HG03432 (cell line): ENCODE data around the gene RNF19B.

Source experiments
- ATAC-seq: cut with Tn5 transposase; IDR thresholded peaks from one replicate; pipeline ENCODE4 v1.9.1; 2021; ENCODE audit warnings: mild to moderate bottlenecking, moderate library complexity; ENCODE audit not compliant: unreplicated experiment

RNF19B gene

GRCh38 chr1:32891241-32891570, 73.4 kb downstream of the RNF19B start:
- no peak for ATAC-seq

GRCh38 chr1:32890516-32891240, 73.9 kb downstream of the RNF19B start:
- no peak for ATAC-seq

GRCh38 chr1:32889731-32890278, 74.8 kb downstream of the RNF19B start:
- ATAC-seq: no peak

GRCh38 chr1:32888677-32889420, 75.8 kb downstream of the RNF19B start:
- no peak for ATAC-seq

- no peak for ATAC-seq
These were observed 76.5 kb downstream of the RNF19B start for GRCh38 chr1:32888134-32888533.

- no peak for ATAC-seq
These were observed 77.0 kb downstream of the RNF19B start for GRCh38 chr1:32887623-32888022.

- ATAC-seq: no peak
These were observed 77.7 kb downstream of the RNF19B start for GRCh38 chr1:32886828-32887414.
